Measurements from ENCODE around the gene ITGB8.

Gene ITGB8

DNA sequence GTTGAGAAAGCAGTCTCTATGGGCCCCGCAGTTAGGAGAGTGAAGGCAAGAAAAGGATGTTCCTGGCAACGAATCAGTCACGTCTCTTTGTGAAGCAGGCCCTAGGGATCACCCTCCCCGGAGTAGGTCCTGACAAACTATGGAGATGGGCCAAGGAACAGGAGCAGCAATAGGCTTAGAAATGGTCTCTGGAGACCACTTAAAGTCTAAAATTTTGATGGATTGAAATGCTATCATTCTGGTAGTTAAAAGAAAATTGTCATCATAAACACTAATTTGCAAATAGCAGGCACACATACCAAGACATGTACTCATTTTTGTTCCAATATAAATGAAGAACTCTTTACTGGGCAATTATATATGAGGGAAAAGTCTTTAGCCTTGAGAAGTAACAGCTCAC lies 123.5 kb downstream of the ITGB8 start:
- no peak for DNase-seq
- Histone ChIP-seq H3K27me3 (ENCODE audit: insufficient read depth, low read depth, severe bottlenecking) (no peaks in the 10 kb centered on the region), H3K4me3 (ENCODE audit: low read depth, low read length) (no peak overlapping the region), H3K27ac (no peak overlapping the region), H3K36me3 (no peaks in the 10 kb centered on the region), H3K9me3 (ENCODE audit: severe bottlenecking) (peaks cover 2% of the 10 kb centered on the region)
- TF ChIP-seq, protein P1, sequence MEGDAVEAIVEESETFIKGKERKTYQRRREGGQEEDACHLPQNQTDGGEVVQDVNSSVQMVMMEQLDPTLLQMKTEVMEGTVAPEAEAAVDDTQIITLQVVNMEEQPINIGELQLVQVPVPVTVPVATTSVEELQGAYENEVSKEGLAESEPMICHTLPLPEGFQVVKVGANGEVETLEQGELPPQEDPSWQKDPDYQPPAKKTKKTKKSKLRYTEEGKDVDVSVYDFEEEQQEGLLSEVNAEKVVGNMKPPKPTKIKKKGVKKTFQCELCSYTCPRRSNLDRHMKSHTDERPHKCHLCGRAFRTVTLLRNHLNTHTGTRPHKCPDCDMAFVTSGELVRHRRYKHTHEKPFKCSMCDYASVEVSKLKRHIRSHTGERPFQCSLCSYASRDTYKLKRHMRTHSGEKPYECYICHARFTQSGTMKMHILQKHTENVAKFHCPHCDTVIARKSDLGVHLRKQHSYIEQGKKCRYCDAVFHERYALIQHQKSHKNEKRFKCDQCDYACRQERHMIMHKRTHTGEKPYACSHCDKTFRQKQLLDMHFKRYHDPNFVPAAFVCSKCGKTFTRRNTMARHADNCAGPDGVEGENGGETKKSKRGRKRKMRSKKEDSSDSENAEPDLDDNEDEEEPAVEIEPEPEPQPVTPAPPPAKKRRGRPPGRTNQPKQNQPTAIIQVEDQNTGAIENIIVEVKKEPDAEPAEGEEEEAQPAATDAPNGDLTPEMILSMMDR (IDR thresholded peaks at IDR 0.05; ENCODE audit: low read depth, low read length) = no peak

DNA sequence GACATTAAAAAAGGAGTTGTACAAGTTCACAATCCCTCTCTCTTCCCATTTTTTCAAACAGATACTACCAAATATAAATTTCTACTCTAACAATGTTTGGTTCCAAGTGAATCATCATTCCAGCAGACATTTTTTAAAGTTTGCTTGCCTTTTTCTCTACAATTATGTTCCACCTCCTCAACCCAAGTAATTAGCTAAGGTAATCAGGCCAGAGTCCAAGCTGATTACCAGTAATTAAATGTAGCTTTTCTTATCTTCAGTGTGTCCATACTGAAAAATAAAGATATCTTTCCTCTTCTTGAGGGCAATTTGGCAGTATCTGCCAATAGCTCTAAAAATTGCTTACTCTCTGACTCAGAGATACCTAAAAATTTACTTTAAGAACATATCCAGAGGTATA lies 126.0 kb downstream of the ITGB8 start:
- no peak overlapping the region for H3K27ac ChIP-seq
- H3K9me3 ChIP-seq (ENCODE audit: severe bottlenecking) = peaks cover 2% of the 10 kb centered on the region

DNA sequence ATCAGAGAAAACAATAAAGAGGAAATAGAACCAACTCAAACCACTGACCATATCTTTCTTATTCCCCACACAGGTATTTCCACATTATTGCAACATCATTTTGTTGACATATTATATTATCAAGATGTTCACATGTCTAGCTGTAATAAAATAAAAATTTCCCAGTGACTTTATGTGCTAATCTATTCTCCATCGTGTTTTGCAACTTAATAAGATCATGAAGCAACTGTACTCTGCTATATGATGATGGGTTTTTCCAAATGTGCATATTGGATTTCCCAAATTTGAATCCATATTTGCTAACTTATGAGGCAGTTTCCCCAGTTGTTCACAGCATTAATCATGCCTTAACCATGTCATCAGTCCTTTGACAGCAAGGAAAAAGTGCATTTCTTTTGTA lies 127.8 kb downstream of the ITGB8 start:
- no peak overlapping the region for H3K4me3 ChIP-seq (ENCODE audit: low read depth, low read length)
- no peaks in the 10 kb centered on the region for H3K36me3 ChIP-seq
- TF ChIP-seq, protein P1 (IDR thresholded peaks at IDR 0.05; ENCODE audit: low read depth, low read length) = no peak
- peaks cover 2% of the 10 kb centered on the region for H3K9me3 ChIP-seq (ENCODE audit: severe bottlenecking)
- DNase-seq = no peak
- no peak overlapping the region for H3K27ac ChIP-seq
- no peaks in the 10 kb centered on the region for H3K27me3 ChIP-seq (ENCODE audit: insufficient read depth, low read depth, severe bottlenecking)

More for the DNA sequence above, 126.0 kb downstream of the ITGB8 start:
- H3K27me3 ChIP-seq (ENCODE audit: insufficient read depth, low read depth, severe bottlenecking) = no peaks in the 10 kb centered on the region
- H3K4me3 ChIP-seq (ENCODE audit: low read depth, low read length) = no peak overlapping the region
- TF ChIP-seq, protein P1 (IDR thresholded peaks at IDR 0.05; ENCODE audit: low read depth, low read length) = no peak
- H3K36me3 ChIP-seq = no peaks in the 10 kb centered on the region
- DNase-seq = no peak

DNA sequence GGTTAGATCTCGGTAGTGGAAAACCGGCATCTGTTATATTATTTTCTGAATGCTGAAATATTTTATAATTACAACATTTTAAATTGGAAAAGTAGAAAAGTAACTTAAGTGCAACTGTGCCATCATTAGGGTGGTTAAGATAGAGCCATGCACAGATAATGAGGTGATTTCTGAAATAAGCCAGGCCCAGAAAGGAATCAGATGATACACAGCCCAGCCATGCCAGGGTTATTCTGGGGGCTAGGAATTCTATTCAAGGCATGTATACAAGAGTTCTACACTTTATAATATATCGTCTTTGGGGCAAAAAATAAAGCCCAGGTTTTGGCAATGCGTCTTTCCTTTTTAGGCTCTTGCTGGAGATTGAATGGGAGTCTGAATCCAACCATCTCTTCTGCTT lies 128.7 kb downstream of the ITGB8 start:
- TF ChIP-seq, protein P1 (IDR thresholded peaks at IDR 0.05; ENCODE audit: low read depth, low read length) = no peak
- Histone ChIP-seq H3K27ac (no peak overlapping the region), H3K36me3 (no peaks in the 10 kb centered on the region), H3K9me3 (ENCODE audit: severe bottlenecking) (peaks cover 2% of the 10 kb centered on the region), H3K27me3 (ENCODE audit: insufficient read depth, low read depth, severe bottlenecking) (no peaks in the 10 kb centered on the region), H3K4me3 (ENCODE audit: low read depth, low read length) (no peak overlapping the region)
- no peak for DNase-seq

DNA sequence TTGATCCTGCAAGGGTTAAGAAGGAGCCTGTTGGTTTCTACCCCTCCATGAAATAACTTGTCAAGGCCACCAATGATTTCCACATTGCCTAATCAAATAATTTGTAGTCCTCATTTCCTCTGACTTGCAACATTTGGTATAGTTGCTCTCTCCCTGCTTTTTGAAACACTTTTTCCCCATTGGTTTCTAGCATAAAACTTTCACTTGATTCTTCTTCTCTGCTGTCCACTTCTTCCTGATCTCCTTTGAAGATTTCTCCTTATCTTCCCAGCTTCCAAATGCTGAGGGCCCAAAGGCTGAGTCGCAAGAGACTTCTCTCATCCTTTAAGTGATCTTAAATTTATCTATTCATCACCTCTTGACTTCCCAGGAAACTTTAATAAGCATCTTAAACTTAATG lies 134.2 kb downstream of the ITGB8 start:
- no peak for DNase-seq
- no peaks in the 10 kb centered on the region for H3K27me3 ChIP-seq (ENCODE audit: insufficient read depth, low read depth, severe bottlenecking)
- H3K4me3 ChIP-seq (ENCODE audit: low read depth, low read length) = no peak overlapping the region
- H3K9me3 ChIP-seq (ENCODE audit: severe bottlenecking) = no peaks in the 10 kb centered on the region
- H3K36me3 ChIP-seq = no peaks in the 10 kb centered on the region
- H3K27ac ChIP-seq = no peak overlapping the region
- TF ChIP-seq, protein P1 (IDR thresholded peaks at IDR 0.05; ENCODE audit: low read depth, low read length) = no peak
